HEK293 (cell line): ENCODE results near the gene PHC3.

ENCODE experiments used
- PATZ1 ChIP-seq: fragments of 450-650 bp; formaldehyde crosslinking; IDR thresholded peaks from 2 replicates; pipeline ENCODE4 v1.5.1; 2016; ENCODE audit warnings: missing biosample characterization, missing genetic modification characterization
- PBX3 ChIP-seq: sonication (generic); formaldehyde crosslinking; IDR thresholded peaks from 2 replicates; pipeline ENCODE4 v1.8.1; 2022; ENCODE audit warnings: mild to moderate bottlenecking, moderate library complexity, missing genetic modification reagents
- SCRT2 ChIP-seq: fragments of 450-650 bp; formaldehyde crosslinking; IDR thresholded peaks from 2 replicates; pipeline ENCODE4 v1.5.1; 2016; ENCODE audit warnings: missing biosample characterization, missing genetic modification characterization
- WT1 ChIP-seq: fragments of 450-650 bp; formaldehyde crosslinking; IDR thresholded peaks from 2 replicates; pipeline ENCODE4 v1.5.1; 2016; ENCODE audit warnings: missing biosample characterization, missing genetic modification characterization
- ZBTB20 ChIP-seq: fragments of 450-650 bp; formaldehyde crosslinking; IDR thresholded peaks from 2 replicates; pipeline ENCODE4 v1.5.1; 2016; ENCODE audit warnings: missing biosample characterization, missing genetic modification characterization
- ZFHX2 ChIP-seq: fragments of 450-650 bp; formaldehyde crosslinking; conservative IDR thresholded peaks from 2 replicates; pipeline ENCODE4 v1.5.1; 2016; ENCODE audit warnings: missing biosample characterization, missing genetic modification characterization
- ZNF19 ChIP-seq: fragments of 450-650 bp; formaldehyde crosslinking; IDR thresholded peaks from 2 replicates; pipeline ENCODE4; 2016; ENCODE audit warnings: missing biosample characterization, missing genetic modification characterization, low read depth
- ZNF2 ChIP-seq: fragments of 450-650 bp; formaldehyde crosslinking; IDR thresholded peaks from 2 replicates; pipeline ENCODE4 v1.5.1; 2016; ENCODE audit warnings: missing biosample characterization, missing genetic modification characterization
- ZNF335 ChIP-seq: fragments of 450-650 bp; formaldehyde crosslinking; conservative IDR thresholded peaks from 2 replicates; pipeline ENCODE4 v1.5.1; 2016; ENCODE audit warnings: missing biosample characterization, missing genetic modification characterization
- ZNF501 ChIP-seq: fragments of 450-650 bp; formaldehyde crosslinking; IDR thresholded peaks from 2 replicates; pipeline ENCODE4 v1.5.1; 2016; ENCODE audit warnings: missing biosample characterization, missing genetic modification characterization
- ZNF544 ChIP-seq: fragments of 450-650 bp; formaldehyde crosslinking; IDR thresholded peaks from 2 replicates; pipeline ENCODE4 v1.5.0; 2017; ENCODE audit warnings: missing biosample characterization, missing genetic modification characterization
- ZNF558 ChIP-seq: fragments of 450-650 bp; formaldehyde crosslinking; IDR thresholded peaks from 2 replicates; pipeline ENCODE4 v1.5.1; 2016; ENCODE audit warnings: missing biosample characterization, missing genetic modification characterization
- ZNF660 ChIP-seq: fragments of 450-650 bp; IDR thresholded peaks from 2 replicates; pipeline ENCODE4 v1.5.1; 2018; ENCODE audit warnings: missing biosample characterization, mild to moderate bottlenecking, missing genetic modification characterization
- ZNF701 ChIP-seq: fragments of 450-650 bp; formaldehyde crosslinking; IDR thresholded peaks from 2 replicates; pipeline ENCODE4 v1.5.1; 2016; ENCODE audit warnings: missing biosample characterization, missing genetic modification characterization
- ZNF830 ChIP-seq: fragments of 450-650 bp; IDR thresholded peaks from 2 replicates; pipeline ENCODE4 v1.5.0; 2018; ENCODE audit warnings: missing biosample characterization, missing genetic modification characterization, low read depth, mild to moderate bottlenecking, moderate library complexity
- ZSCAN30 ChIP-seq: fragments of 450-650 bp; IDR thresholded peaks from 2 replicates; pipeline ENCODE4 v1.5.1; 2018; ENCODE audit warnings: missing biosample characterization, mild to moderate bottlenecking, missing genetic modification characterization, moderate library complexity
- TF ChIP-seq, protein P1 (sequence below): fragments of 450-650 bp; formaldehyde crosslinking; IDR thresholded peaks from 2 replicates; pipeline ENCODE4 v1.5.1; 2016; ENCODE audit warnings: missing biosample characterization, missing genetic modification characterization
- TF ChIP-seq, protein P2 (sequence below): fragments of 450-650 bp; formaldehyde crosslinking; IDR thresholded peaks from 2 replicates; pipeline ENCODE4 v1.5.1; 2017; ENCODE audit warnings: missing biosample characterization, missing genetic modification characterization
- TF ChIP-seq, protein P3 (sequence below): fragments of 450-650 bp; formaldehyde crosslinking; IDR thresholded peaks from 2 replicates; pipeline ENCODE4 v1.5.1; 2016; ENCODE audit warnings: missing biosample characterization, missing genetic modification characterization
- TF ChIP-seq, protein P4 (sequence below): fragments of 450-650 bp; formaldehyde crosslinking; IDR thresholded peaks from 2 replicates; pipeline ENCODE4 v1.5.1; 2016; ENCODE audit warnings: missing biosample characterization, missing genetic modification characterization

The PHC3 gene

DNA sequence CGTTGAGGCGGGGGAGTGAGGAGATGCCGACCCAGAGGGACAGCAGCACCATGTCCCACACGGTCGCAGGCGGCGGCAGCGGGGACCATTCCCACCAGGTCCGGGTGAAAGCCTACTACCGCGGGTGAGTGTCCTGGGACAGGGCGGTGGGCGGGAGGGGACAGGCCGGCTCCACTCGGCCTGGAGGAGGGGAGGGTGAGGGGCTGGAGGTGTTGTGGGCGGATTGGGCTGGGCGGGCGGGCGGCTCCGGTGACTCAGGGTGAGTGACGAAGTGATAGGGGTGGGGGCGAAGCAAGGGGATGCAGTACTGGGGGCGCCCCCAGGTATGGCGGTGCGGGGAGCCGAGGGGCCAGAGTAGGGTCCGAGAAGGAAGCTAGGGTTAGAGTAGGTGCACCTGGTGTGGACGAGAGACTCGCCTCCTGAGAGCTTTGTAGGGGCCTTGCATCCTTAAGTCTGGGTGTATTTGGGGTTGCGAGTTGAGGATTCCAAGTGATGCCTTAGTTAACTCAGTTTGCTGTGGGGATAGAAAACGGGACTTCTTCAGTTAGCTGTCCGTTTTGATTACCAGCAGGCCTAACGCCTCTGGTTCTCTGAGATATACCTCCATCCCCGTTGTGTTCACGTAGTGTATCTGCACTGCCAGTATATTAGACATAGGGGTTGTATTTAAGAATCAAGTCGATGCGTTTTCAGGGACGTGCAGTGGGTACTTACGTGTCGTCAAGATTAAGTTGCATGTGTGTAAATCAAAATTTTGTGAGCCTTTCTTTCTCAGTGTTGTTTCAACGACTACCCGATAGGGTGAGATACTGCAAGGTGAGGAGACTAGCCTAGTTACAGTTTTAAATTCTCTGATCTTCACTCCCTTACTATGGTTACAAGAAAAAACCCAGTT is 41.4 kb upstream of the PHC3 start (continued):
- TF ChIP-seq, protein P1, sequence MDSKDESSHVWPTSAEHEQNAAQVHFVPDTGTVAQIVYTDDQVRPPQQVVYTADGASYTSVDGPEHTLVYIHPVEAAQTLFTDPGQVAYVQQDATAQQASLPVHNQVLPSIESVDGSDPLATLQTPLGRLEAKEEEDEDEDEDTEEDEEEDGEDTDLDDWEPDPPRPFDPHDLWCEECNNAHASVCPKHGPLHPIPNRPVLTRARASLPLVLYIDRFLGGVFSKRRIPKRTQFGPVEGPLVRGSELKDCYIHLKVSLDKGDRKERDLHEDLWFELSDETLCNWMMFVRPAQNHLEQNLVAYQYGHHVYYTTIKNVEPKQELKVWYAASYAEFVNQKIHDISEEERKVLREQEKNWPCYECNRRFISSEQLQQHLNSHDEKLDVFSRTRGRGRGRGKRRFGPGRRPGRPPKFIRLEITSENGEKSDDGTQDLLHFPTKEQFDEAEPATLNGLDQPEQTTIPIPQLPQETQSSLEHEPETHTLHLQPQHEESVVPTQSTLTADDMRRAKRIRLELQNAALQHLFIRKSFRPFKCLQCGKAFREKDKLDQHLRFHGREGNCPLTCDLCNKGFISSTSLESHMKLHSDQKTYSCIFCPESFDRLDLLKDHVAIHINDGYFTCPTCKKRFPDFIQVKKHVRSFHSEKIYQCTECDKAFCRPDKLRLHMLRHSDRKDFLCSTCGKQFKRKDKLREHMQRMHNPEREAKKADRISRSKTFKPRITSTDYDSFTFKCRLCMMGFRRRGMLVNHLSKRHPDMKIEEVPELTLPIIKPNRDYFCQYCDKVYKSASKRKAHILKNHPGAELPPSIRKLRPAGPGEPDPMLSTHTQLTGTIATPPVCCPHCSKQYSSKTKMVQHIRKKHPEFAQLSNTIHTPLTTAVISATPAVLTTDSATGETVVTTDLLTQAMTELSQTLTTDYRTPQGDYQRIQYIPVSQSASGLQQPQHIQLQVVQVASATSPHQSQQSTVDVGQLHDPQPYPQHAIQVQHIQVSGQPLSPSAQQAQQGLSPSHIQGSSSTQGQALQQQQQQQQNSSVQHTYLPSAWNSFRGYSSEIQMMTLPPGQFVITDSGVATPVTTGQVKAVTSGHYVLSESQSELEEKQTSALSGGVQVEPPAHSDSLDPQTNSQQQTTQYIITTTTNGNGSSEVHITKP (tag by site-specific recombination): 0 out of 2 replicates have a peak, but pooled peaks have one; percentile 7
- no peak for TF ChIP-seq ZNF19 (tag by site-specific recombination)
- TF ChIP-seq, protein P2, sequence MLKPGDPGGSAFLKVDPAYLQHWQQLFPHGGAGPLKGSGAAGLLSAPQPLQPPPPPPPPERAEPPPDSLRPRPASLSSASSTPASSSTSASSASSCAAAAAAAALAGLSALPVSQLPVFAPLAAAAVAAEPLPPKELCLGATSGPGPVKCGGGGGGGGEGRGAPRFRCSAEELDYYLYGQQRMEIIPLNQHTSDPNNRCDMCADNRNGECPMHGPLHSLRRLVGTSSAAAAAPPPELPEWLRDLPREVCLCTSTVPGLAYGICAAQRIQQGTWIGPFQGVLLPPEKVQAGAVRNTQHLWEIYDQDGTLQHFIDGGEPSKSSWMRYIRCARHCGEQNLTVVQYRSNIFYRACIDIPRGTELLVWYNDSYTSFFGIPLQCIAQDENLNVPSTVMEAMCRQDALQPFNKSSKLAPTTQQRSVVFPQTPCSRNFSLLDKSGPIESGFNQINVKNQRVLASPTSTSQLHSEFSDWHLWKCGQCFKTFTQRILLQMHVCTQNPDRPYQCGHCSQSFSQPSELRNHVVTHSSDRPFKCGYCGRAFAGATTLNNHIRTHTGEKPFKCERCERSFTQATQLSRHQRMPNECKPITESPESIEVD (tag by site-specific recombination): no peak
- TF ChIP-seq ZNF558: no peak
- peak; percentile 29; the same call in 1 of the 2 replicates for TF ChIP-seq PATZ1
- no peak for TF ChIP-seq ZNF501 (tag by site-specific recombination)
- peak; percentile 88 for TF ChIP-seq ZFHX2 (tag by site-specific recombination)
- no peak for TF ChIP-seq ZNF544 (tag by site-specific recombination)
- no peak for TF ChIP-seq PBX3 (CRISPR knock-in tag)
- TF ChIP-seq ZNF701: no peak
- no peak for TF ChIP-seq ZNF2
- no peak for TF ChIP-seq WT1
- TF ChIP-seq, protein P3, sequence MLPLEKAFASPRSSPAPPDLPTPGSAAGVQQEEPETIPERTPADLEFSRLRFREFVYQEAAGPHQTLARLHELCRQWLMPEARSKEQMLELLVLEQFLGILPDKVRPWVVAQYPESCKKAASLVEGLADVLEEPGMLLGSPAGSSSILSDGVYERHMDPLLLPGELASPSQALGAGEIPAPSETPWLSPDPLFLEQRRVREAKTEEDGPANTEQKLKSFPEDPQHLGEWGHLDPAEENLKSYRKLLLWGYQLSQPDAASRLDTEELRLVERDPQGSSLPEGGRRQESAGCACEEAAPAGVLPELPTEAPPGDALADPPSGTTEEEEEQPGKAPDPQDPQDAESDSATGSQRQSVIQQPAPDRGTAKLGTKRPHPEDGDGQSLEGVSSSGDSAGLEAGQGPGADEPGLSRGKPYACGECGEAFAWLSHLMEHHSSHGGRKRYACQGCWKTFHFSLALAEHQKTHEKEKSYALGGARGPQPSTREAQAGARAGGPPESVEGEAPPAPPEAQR (tag by site-specific recombination): no peak
- no peak for TF ChIP-seq ZNF830 (tag by site-specific recombination)
- TF ChIP-seq SCRT2 (tag by site-specific recombination): no peak
- 0 out of 2 replicates have a peak, but pooled peaks have one; percentile 14 for TF ChIP-seq ZBTB20 (tag by site-specific recombination)
- TF ChIP-seq ZSCAN30 (tag by site-specific recombination): 0 out of 2 replicates have a peak, but pooled peaks have one; percentile 3
- 0 out of 2 replicates have a peak, but pooled peaks have one; percentile 25 for TF ChIP-seq ZNF660 (tag by site-specific recombination)
- TF ChIP-seq, protein P4, sequence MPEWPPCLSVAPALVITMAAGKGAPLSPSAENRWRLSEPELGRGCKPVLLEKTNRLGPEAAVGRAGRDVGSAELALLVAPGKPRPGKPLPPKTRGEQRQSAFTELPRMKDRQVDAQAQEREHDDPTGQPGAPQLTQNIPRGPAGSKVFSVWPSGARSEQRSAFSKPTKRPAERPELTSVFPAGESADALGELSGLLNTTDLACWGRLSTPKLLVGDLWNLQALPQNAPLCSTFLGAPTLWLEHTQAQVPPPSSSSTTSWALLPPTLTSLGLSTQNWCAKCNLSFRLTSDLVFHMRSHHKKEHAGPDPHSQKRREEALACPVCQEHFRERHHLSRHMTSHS: no peak
- TF ChIP-seq ZNF335: peak; percentile 24; the same call in 1 of the 2 replicates
